Measurements from ENCODE around the gene SLC6A6.

GRCh38 chr3:14490831-14491230, 88.4 kb downstream of the SLC6A6 start:
- no peak for TF ChIP-seq POLR2AphosphoS5 (IDR thresholded peaks at IDR 0.05; ENCODE audit: low read depth, low read length)
- TF ChIP-seq POLR2A (IDR thresholded peaks at IDR 0.05; ENCODE audit: low read depth, low read length): no peak
- no peak for TF ChIP-seq TAF1 (IDR thresholded peaks at IDR 0.05; ENCODE audit: low read depth, low read length)
- no peak for TF ChIP-seq PAX5 (IDR thresholded peaks at IDR 0.05; ENCODE audit: insufficient read depth, low read length, severe bottlenecking)
